GM21526 (cell line): ENCODE measurements around the gene ADARB2.
"Not testable (repeated sequence)": the region's sequence is repeated elsewhere in the genome, so short reads cannot be mapped to it uniquely, and the experiment has no call there.

Source experiments
- ATAC-seq: cut with Tn5 transposase; IDR thresholded peaks from one replicate; pipeline ENCODE4 v1.9.1; 2021; ENCODE audit warnings: moderate library complexity; ENCODE audit not compliant: unreplicated experiment, low FRiP score

ADARB2 gene

GRCh38 chr10:1454428-1454827 lies 282.9 kb downstream of the ADARB2 start:
- peak; percentile 97 for ATAC-seq

GRCh38 chr10:1452777-1453176 lies 284.5 kb downstream of the ADARB2 start:
- no peak for ATAC-seq

GRCh38 chr10:1451941-1452340 lies 285.4 kb downstream of the ADARB2 start:
- ATAC-seq, result no peak

GRCh38 chr10:1451362-1451888 lies 285.9 kb downstream of the ADARB2 start:
- ATAC-seq, result no peak

GRCh38 chr10:1449572-1450205 lies 287.6 kb downstream of the ADARB2 start:
- no peak for ATAC-seq

- no peak for ATAC-seq
Observed at GRCh38 chr10:1449021-1449420, 288.3 kb downstream of the ADARB2 start.

GRCh38 chr10:1448252-1448930 lies 288.9 kb downstream of the ADARB2 start:
- no peak for ATAC-seq

GRCh38 chr10:1444826-1445225 lies 292.5 kb downstream of the ADARB2 start:
- ATAC-seq, result no peak

GRCh38 chr10:1440897-1441296 lies 296.4 kb downstream of the ADARB2 start:
- ATAC-seq, result no peak

- no peak for ATAC-seq
Observed at GRCh38 chr10:1434912-1435692, 302.2 kb downstream of the ADARB2 start.

- no peak for ATAC-seq
Observed at GRCh38 chr10:1434202-1434601, 303.1 kb downstream of the ADARB2 start.

- ATAC-seq, result no peak
Observed at GRCh38 chr10:1432161-1432560, 305.2 kb downstream of the ADARB2 start.

- no peak for ATAC-seq
Observed at GRCh38 chr10:1431229-1431628, 306.1 kb downstream of the ADARB2 start.

GRCh38 chr10:1427521-1428186 lies 309.7 kb downstream of the ADARB2 start:
- ATAC-seq, result not testable (repeated sequence)

- no peak for ATAC-seq
Observed at GRCh38 chr10:1426786-1427185, 310.5 kb downstream of the ADARB2 start.

- ATAC-seq, result peak; percentile 80
Observed at GRCh38 chr10:1425879-1426278, 311.4 kb downstream of the ADARB2 start.

- ATAC-seq, result no peak
Observed at GRCh38 chr10:1424648-1425047, 312.7 kb downstream of the ADARB2 start.

GRCh38 chr10:1423676-1424253 lies 313.6 kb downstream of the ADARB2 start:
- ATAC-seq, result no peak

- no peak for ATAC-seq
Observed at GRCh38 chr10:1422275-1422674, 315.1 kb downstream of the ADARB2 start.

- ATAC-seq, result peak; percentile 95
Observed at GRCh38 chr10:1420661-1421362, 316.5 kb downstream of the ADARB2 start.
